Fibroblast of lung (primary cell): ENCODE measurements around the gene NUP93. TPM values are rescaled to one million over a fixed set of nuclear protein-coding genes. Genes with fewer than 3 reads are reported as not detected.
"Not testable (repeated sequence)": the region's sequence is repeated elsewhere in the genome, so short reads cannot be mapped to it uniquely, and the experiment has no call there.

Experiments used
- DNase-seq, 2 donors: peaks; one replicate each; pipeline versions ENCODE4 v3.0.0 to v3.0.0-alpha.2; 2010; ENCODE audit warnings: low read depth in 2 of 2
- H2AFZ ChIP-seq: 2 replicates; pipeline ENCODE4 v1.5.1; 2012; ENCODE audit warnings: low read length, control low read depth, inconsistent platforms
- H3K27ac ChIP-seq: 2 replicates; pipeline ENCODE4 v1.5.1; 2011; ENCODE audit warnings: low read length, control low read depth; ENCODE audit not compliant: insufficient read depth
- H3K27me3 ChIP-seq: 2 replicates; pipeline ENCODE4 v1.5.1; 2011; ENCODE audit warnings: mild to moderate bottlenecking, low read length; ENCODE audit not compliant: control insufficient read depth, insufficient read depth
- H3K36me3 ChIP-seq: 2 replicates; pipeline ENCODE4 v1.5.1; 2011; ENCODE audit warnings: low read length; ENCODE audit not compliant: control insufficient read depth, insufficient read depth
- H3K4me1 ChIP-seq: 2 replicates; pipeline ENCODE4 v1.5.1; 2011; ENCODE audit warnings: low read length; ENCODE audit not compliant: control insufficient read depth, insufficient read depth; ENCODE audit errors: extremely low read depth
- H3K4me2 ChIP-seq: 2 replicates; pipeline ENCODE4 v1.5.1; 2011; ENCODE audit warnings: low read length, control low read depth; ENCODE audit not compliant: insufficient read depth; ENCODE audit errors: extremely low read depth
- H3K4me3 ChIP-seq, 4 experiments: fragments of 200-600 bp in 1 of 4; sonication (generic) in 1 of 4; replicated peaks in 1 of 4; 2 replicates each; pipeline ENCODE4 v1.5.1; 2011 to 2016; ENCODE audit warnings: low read length in 4 of 4, low read depth in 3 of 4, mild to moderate bottlenecking in 3 of 4, control low read depth in 2 of 4, inconsistent platforms in 1 of 4, mixed read lengths in 1 of 4; ENCODE audit not compliant: insufficient read depth in 1 of 4; ENCODE audit errors: control extremely low read depth in 1 of 4
- H3K79me2 ChIP-seq: 2 replicates; pipeline ENCODE4 v1.5.1; 2012; ENCODE audit warnings: mild to moderate bottlenecking, low read length, inconsistent platforms; ENCODE audit not compliant: control insufficient read depth, insufficient read depth
- H3K9ac ChIP-seq: 2 replicates; pipeline ENCODE4 v1.5.1; 2011; ENCODE audit warnings: mild to moderate bottlenecking, low read length, control low read depth; ENCODE audit not compliant: insufficient read depth
- H3K9me3 ChIP-seq: 2 replicates; pipeline ENCODE4 v1.5.1; 2012; ENCODE audit warnings: low read depth, low read length; ENCODE audit not compliant: control insufficient read depth, insufficient read depth
- H4K20me1 ChIP-seq: 2 replicates; pipeline ENCODE4 v1.5.1; 2011; ENCODE audit warnings: low read length; ENCODE audit not compliant: control insufficient read depth, insufficient read depth; ENCODE audit errors: extremely low read depth
- CTCF ChIP-seq, 2 donors: IDR thresholded peaks in 1 of 2; conservative IDR thresholded peaks in 1 of 2; 1 replicate in 1 of 2; 2 replicates in 1 of 2; pipeline ENCODE4 v1.5.1; 2011 to 2012; ENCODE audit warnings: low read length in 2 of 2, control low read depth in 1 of 2, inconsistent platforms in 1 of 2, low read depth in 1 of 2, mild to moderate bottlenecking in 1 of 2
- EZH2 ChIP-seq: IDR thresholded peaks from 2 replicates; pipeline ENCODE4 v1.5.1; 2012; ENCODE audit warnings: low read length, control low read depth, mild to moderate bottlenecking; ENCODE audit errors: missing control alignments
- polyA plus RNA-seq, 2 donors: library from polyadenylated mRNA; depleted of rRNA in 1 of 2; stranded (reverse) in 1 of 2; unstranded in 1 of 2; fragments of >200 nt; gene quantifications; 2 replicates each; pipeline ENCODE4 v1.2.1, GENCODE V29; 2011 to 2012; ENCODE audit warnings: missing spikeins in 1 of 2
- total RNA-seq: library from RNA; depleted of rRNA; stranded (reverse); fragments of >200 nt; gene quantifications from 2 replicates; pipeline ENCODE4 v1.2.1, GENCODE V29; 2014

The NUP93 gene
- total and polyA plus RNA-seq, 2 donors (not counting 1 experiment from before 2014, with no cell fraction given): 37.6 to 42.9 TPM

GRCh38 chr16:56793492-56793891 lies 63.6 kb downstream of the NUP93 start:
- H3K4me1 ChIP-seq: no peaks in the 10 kb centered on the region
- DNase-seq: peak in 1 of 2 donors; percentile 61
- no peak overlapping the region for H2AFZ ChIP-seq
- H3K9me3 ChIP-seq: no peaks in the 10 kb centered on the region
- H4K20me1 ChIP-seq: no peaks in the 10 kb centered on the region
- no peaks in the 10 kb centered on the region for H3K36me3 ChIP-seq
- H3K4me3 ChIP-seq: no peak overlapping the region
- H3K27me3 ChIP-seq: no peaks in the 10 kb centered on the region
- no peak overlapping the region for H3K9ac ChIP-seq
- no peaks in the 10 kb centered on the region for H3K79me2 ChIP-seq
- H3K4me2 ChIP-seq: no peak overlapping the region
- no peak overlapping the region for H3K27ac ChIP-seq
- TF ChIP-seq EZH2 (no peak), CTCF (conservative IDR thresholded peaks at IDR 0.05 in 1 of 2, IDR thresholded peaks at IDR 0.05 in 1 of 2; ENCODE audit: low read depth in 1 of 2, low read length in 2 of 2) (peak; percentile 45 to 60)

GRCh38 chr16:56795011-56795410 lies 65.1 kb downstream of the NUP93 start:
- H3K79me2 ChIP-seq: no peaks in the 10 kb centered on the region
- no peak overlapping the region for H3K9ac ChIP-seq
- no peak overlapping the region for H2AFZ ChIP-seq
- no peaks in the 10 kb centered on the region for H3K27me3 ChIP-seq
- no peaks in the 10 kb centered on the region for H3K9me3 ChIP-seq
- no peaks in the 10 kb centered on the region for H3K4me1 ChIP-seq
- no peaks in the 10 kb centered on the region for H3K36me3 ChIP-seq
- H3K4me2 ChIP-seq: no peak overlapping the region
- no peaks in the 10 kb centered on the region for H4K20me1 ChIP-seq
- peak in 1 of 2 donors; percentile 41 for DNase-seq
- H3K4me3 ChIP-seq: no peak overlapping the region
- TF ChIP-seq CTCF (conservative IDR thresholded peaks at IDR 0.05 in 1 of 2, IDR thresholded peaks at IDR 0.05 in 1 of 2; ENCODE audit: low read depth in 1 of 2, low read length in 2 of 2) (no peak), EZH2 (no peak)
- no peak overlapping the region for H3K27ac ChIP-seq

- H3K27me3 ChIP-seq, H3K36me3 ChIP-seq, H4K20me1 ChIP-seq, H2AFZ ChIP-seq, H3K79me2 ChIP-seq, H3K4me2 ChIP-seq, H3K4me3 ChIP-seq, H3K9ac ChIP-seq, H3K27ac ChIP-seq, H3K9me3 ChIP-seq, H3K4me1 ChIP-seq, DNase-seq: not testable (repeated sequence)
Measured at GRCh38 chr16:56797038-56797437, 67.1 kb downstream of the NUP93 start.
